Endothelial cell of umbilical vein (primary cell): ENCODE measurements around the gene RRAGD. TPM values are rescaled to one million over a fixed set of nuclear protein-coding genes. Genes with fewer than 3 reads are reported as not detected.

Source experiments
- BruUV-seq: library from RNA; stranded (reverse); fragments of 400-500 nt; replicated peaks from 2 replicates; lab custom pipeline; 2021; lab: Mats Ljungman, UMichigan
- CTCF ChIA-PET: fragments of 300-600, 350-600 bp; sonication (Branson Sonifier 250); formaldehyde crosslinking; loops from one replicate; lab custom pipeline; 2021; ENCODE audit warnings: antibody characterized with exemption, inconsistent platforms; lab: Charles Lee
- POLR2A ChIA-PET: fragments of 300-600, 350-600 bp; sonication (Branson Sonifier 250); formaldehyde crosslinking; loops from one replicate; lab custom pipeline; 2021; ENCODE audit warnings: antibody characterized with exemption, inconsistent platforms; lab: Charles Lee
- DNase-seq: peaks from one replicate; pipeline ENCODE4 v3.0.0-alpha.2; 2011; ENCODE audit warnings: low read depth, low spot score
- FAIRE-seq: peaks from 2 replicates; lab custom pipeline; 2011; peaks lifted over from hg19 to GRCh38; lab: Jason Lieb, UNC
- H2AFZ ChIP-seq: 2 replicates; pipeline ENCODE4 v1.6.0; 2012; ENCODE audit warnings: low read depth, low read length, control low read depth, inconsistent platforms
- H3K27ac ChIP-seq: 2 replicates; pipeline ENCODE4 v1.5.1; 2011; ENCODE audit warnings: low read depth, mild to moderate bottlenecking, control low read depth, low read length, moderate library complexity; ENCODE audit not compliant: insufficient read depth
- H3K27me3 ChIP-seq, 2 experiments: 2 replicates each; pipeline versions ENCODE4 v1.6.0 to v1.6.1; 2011; ENCODE audit warnings: low read length in 2 of 2, mixed read lengths in 1 of 2; ENCODE audit not compliant: control insufficient read depth in 2 of 2, insufficient read depth in 2 of 2
- H3K36me3 ChIP-seq, 2 experiments: 2 replicates in 1 of 2; 3 replicates in 1 of 2; pipeline ENCODE4 v1.5.1; 2011; ENCODE audit warnings: low read length in 2 of 2, mild to moderate bottlenecking in 1 of 2, moderate library complexity in 1 of 2; ENCODE audit not compliant: control insufficient read depth in 2 of 2, insufficient read depth in 2 of 2; ENCODE audit errors: extremely low read depth in 1 of 2
- H3K4me1 ChIP-seq: 3 replicates; pipeline ENCODE4 v1.5.1; 2011; ENCODE audit warnings: mild to moderate bottlenecking, low read length; ENCODE audit not compliant: control insufficient read depth, insufficient read depth; ENCODE audit errors: extremely low read depth
- H3K4me2 ChIP-seq: 2 replicates; pipeline ENCODE4 v1.6.1; 2011; ENCODE audit warnings: low read length, control low read depth, mixed read lengths; ENCODE audit not compliant: insufficient read depth
- H3K4me3 ChIP-seq, 3 experiments: fragments of 200-600 bp in 1 of 3; sonication (generic), shearing (Covaris generic) in 1 of 3; replicated peaks in 1 of 3; 2 replicates each; pipeline ENCODE4 v1.5.1; 2011 to 2016; ENCODE audit warnings: control low read depth in 3 of 3, low read length in 3 of 3, mild to moderate bottlenecking in 2 of 3, inconsistent platforms in 1 of 3, low read depth in 1 of 3, moderate library complexity in 1 of 3; ENCODE audit not compliant: insufficient read depth in 1 of 3
- H3K79me2 ChIP-seq: 2 replicates; pipeline ENCODE4 v1.6.0; 2012; ENCODE audit warnings: low read length, inconsistent platforms; ENCODE audit not compliant: control insufficient read depth, insufficient read depth
- H3K9ac ChIP-seq: replicated peaks from 2 replicates; pipeline ENCODE3; 2011; ENCODE audit warnings: low read length, control low read depth; ENCODE audit not compliant: insufficient read depth; ENCODE audit errors: extremely low read depth
- H3K9me1 ChIP-seq: replicated peaks from 3 replicates; pipeline ENCODE4 v1.6.0; 2011; ENCODE audit warnings: mild to moderate bottlenecking, low read length; ENCODE audit not compliant: control insufficient read depth, insufficient read depth; ENCODE audit errors: extremely low read depth
- H3K9me3 ChIP-seq: replicated peaks from 2 replicates; pipeline ENCODE4 v1.5.1; 2012; ENCODE audit warnings: low read length, inconsistent platforms; ENCODE audit not compliant: control insufficient read depth, insufficient read depth
- H4K20me1 ChIP-seq: replicated peaks from 2 replicates; pipeline ENCODE3; 2011; ENCODE audit warnings: mild to moderate bottlenecking, low read length; ENCODE audit not compliant: control insufficient read depth, insufficient read depth; ENCODE audit errors: extremely low read depth
- EZH2 ChIP-seq: IDR thresholded peaks from 2 replicates; pipeline ENCODE4 v1.6.1; 2012; ENCODE audit warnings: borderline replicate concordance, low read depth, mild to moderate bottlenecking, moderate library complexity, low read length, inconsistent platforms; ENCODE audit not compliant: severe bottlenecking
- FOS ChIP-seq: IDR thresholded peaks from 2 replicates; pipeline ENCODE4 v1.6.1; 2011; ENCODE audit warnings: mild to moderate bottlenecking, low read length, moderate library complexity, borderline replicate concordance; ENCODE audit not compliant: insufficient read depth
- GATA2 ChIP-seq: IDR thresholded peaks from 2 replicates; pipeline ENCODE4 v1.7.0; 2011; ENCODE audit warnings: low read depth, mild to moderate bottlenecking, moderate library complexity, mixed read lengths, low read length; ENCODE audit not compliant: insufficient read length, insufficient read depth
- JUN ChIP-seq: IDR thresholded peaks from 2 replicates; pipeline ENCODE4 v1.6.1; 2011; ENCODE audit warnings: borderline replicate concordance, low read depth; ENCODE audit not compliant: insufficient read length, insufficient read depth
- POLR2AphosphoS5 ChIP-seq: IDR thresholded peaks from 2 replicates; pipeline ENCODE4 v1.6.1; 2012; ENCODE audit warnings: low read depth, mild to moderate bottlenecking, control low read depth, low read length, moderate library complexity; ENCODE audit not compliant: insufficient read depth
- dilution Hi-C: fragments of 300-500 bp; cut with MboI; formaldehyde crosslinking; loops from one replicate; pipeline ENCODE4 v1.15.0; 2019; ENCODE audit warnings: low sequenced_read_pairs; ENCODE audit not compliant: extremely low pct_ligation_motif_present
- intact Hi-C: fragments of 100-400 bp; cut with micrococcal nuclease; formaldehyde crosslinking; loops from one replicate; pipeline ENCODE4 v1.10.0; 2022
- polyA plus RNA-seq, 4 experiments: library from polyadenylated mRNA; depleted of rRNA in 3 of 4; stranded (reverse) in 3 of 4; unstranded in 1 of 4; fragments of >200 nt; gene quantifications; 2 replicates each; pipeline versions ENCODE4 v1.2.1 to v1.2.3, GENCODE V29; 2011 to 2012; ENCODE audit warnings: missing spikeins in 1 of 4
- total RNA-seq: library from RNA; stranded (reverse); gene quantifications from 2 replicates; pipeline ENCODE4 v1.2.3, GENCODE V29; 2021
- TF ChIP-seq, protein P1 (sequence below), 2 donors: IDR thresholded peaks; 1 replicate in 1 of 2; 2 replicates in 1 of 2; pipeline ENCODE4 v1.5.1; 2011; ENCODE audit warnings: low read length in 2 of 2, mild to moderate bottlenecking in 2 of 2, moderate library complexity in 2 of 2, control low read depth in 1 of 2, inconsistent platforms in 1 of 2, low read depth in 1 of 2; ENCODE audit not compliant: insufficient read depth in 1 of 2; ENCODE audit errors: extremely low read depth in 1 of 2

RRAGD gene
- total and polyA plus RNA-seq, 2 donors (not counting 3 experiments of a cell fraction or from before 2014, with no cell fraction given), result 0.07 to 2.0 TPM

DNA sequence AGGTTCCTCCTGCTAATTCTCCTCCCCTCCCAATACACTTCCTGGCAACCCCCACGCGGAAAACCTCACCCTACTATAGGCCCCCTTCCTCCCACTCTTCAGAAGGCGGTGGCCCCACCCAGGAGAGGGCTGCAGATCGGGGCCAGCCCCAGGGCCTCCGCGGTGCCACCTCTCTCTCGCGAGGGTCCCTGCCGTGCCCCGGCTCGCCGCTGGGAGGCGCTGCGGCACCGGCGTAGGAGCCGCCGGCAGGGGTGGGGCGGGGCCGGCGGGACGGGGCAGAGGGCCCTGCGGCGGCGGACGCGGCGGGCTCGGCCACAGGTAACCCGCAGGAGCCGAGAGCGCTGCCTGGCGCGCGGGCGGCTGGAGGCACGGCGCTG lies 20.8 kb upstream of the RRAGD start, which contains the start of gene ANKRD6:
Gene ANKRD6, plus strand, starts transcription at position 278 of the 377 bp plus-strand sequence. CDS start 133,825 bp downstream, outside the sequence.
- Histone ChIP-seq H3K79me2 (no peaks in the 10 kb centered on the region), H3K9ac (no peak within 1 kb of the TSS), H3K9me3 (no peaks in the 10 kb centered on the region), H3K27me3 (peaks cover 2 to 7% of the 10 kb centered on the region in 2 experiments), H4K20me1 (no peaks in the 10 kb centered on the region), H3K4me1 (peaks cover 18% of the 10 kb centered on the region), H3K9me1 (no peaks in the 10 kb centered on the region), H3K4me2 (peak within 1 kb of the TSS; percentile 59), H3K4me3 (peak within 1 kb of the TSS; percentile 26 to 64 (median 52)), H3K27ac (no peak within 1 kb of the TSS), H3K36me3 (no peaks in the 10 kb centered on the region), H2AFZ (peak within 1 kb of the TSS; percentile 92)
- FAIRE-seq (peak; percentile 63), DNase-seq (peak; percentile 37)
- intact Hi-C loops, result loop anchor here (1.0 to 10.0 kb wide), 3 partner anchors 177 to 1042 kb away; partner anchors contain the start of gene MDN1
- dilution Hi-C loops, result no loop called here
- no TSS peak for BruUV-seq
- ChIA-PET POLR2A (no interaction called here), CTCF (interaction anchor here (0.6 to 2.0 kb wide), 24 partner anchors 8 to 1059 kb away, joined by 3 to 40 read pairs (median 4); partner anchors contain the start of genes LYRM2, PM20D2 and RRAGD)
- TF ChIP-seq GATA2, result no peak
- TF ChIP-seq, protein P1, sequence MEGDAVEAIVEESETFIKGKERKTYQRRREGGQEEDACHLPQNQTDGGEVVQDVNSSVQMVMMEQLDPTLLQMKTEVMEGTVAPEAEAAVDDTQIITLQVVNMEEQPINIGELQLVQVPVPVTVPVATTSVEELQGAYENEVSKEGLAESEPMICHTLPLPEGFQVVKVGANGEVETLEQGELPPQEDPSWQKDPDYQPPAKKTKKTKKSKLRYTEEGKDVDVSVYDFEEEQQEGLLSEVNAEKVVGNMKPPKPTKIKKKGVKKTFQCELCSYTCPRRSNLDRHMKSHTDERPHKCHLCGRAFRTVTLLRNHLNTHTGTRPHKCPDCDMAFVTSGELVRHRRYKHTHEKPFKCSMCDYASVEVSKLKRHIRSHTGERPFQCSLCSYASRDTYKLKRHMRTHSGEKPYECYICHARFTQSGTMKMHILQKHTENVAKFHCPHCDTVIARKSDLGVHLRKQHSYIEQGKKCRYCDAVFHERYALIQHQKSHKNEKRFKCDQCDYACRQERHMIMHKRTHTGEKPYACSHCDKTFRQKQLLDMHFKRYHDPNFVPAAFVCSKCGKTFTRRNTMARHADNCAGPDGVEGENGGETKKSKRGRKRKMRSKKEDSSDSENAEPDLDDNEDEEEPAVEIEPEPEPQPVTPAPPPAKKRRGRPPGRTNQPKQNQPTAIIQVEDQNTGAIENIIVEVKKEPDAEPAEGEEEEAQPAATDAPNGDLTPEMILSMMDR (IDR thresholded peaks at IDR 0.05; ENCODE audit: extremely low read depth in 1 of 2, insufficient read depth in 1 of 2, low read depth in 1 of 2, low read length in 2 of 2), result peak; percentile 80 to 82

DNA sequence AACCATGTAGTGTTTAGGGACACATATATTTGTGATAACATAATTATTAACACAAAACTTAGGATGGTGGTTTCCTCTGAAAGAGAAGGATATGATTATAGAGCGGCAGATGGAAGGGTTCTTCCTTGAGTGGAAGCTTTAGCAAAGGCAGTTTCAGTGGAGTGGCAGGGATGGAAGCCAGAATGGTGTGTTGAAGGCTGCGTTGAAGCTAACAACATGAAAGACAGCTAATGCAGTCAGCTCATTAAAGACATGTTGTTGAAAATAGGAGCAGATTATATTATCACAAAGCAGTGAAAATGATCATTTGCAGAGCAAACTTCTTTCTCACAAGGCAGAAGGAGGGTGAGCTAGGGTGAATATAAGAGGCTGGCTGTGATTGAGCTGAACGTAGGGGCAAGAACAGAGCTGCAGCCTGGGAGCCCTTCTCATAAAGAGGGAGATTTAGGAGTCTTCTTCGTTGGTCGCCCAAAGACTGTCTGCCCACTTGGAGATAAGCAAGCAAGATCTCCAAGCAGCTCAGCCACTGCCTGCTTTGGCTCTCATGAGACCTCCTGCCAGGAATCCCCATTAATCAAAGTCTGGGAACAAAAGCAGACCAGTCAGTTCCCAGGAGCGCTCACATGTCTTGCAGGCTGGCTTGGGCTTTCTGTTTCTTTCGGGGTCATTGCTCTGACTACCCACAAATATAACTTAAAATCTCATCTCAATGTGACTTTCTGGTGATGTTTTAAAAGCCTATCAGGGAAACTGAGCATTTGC lies 18.3 kb upstream of the RRAGD start:
- no peak overlapping the region for H3K4me2 ChIP-seq
- no peak overlapping the region for H2AFZ ChIP-seq
- CTCF ChIA-PET, result interaction anchor here (0.6 to 2.2 kb wide), 7 partner anchors 13 to 448 kb away, joined by 3 to 7 read pairs (median 3); no protein-coding TSS in a partner anchor
- POLR2A ChIA-PET, result no interaction called here
- H3K36me3 ChIP-seq, result no peaks in the 10 kb centered on the region
- no TSS peak for BruUV-seq
- no peak overlapping the region for H3K9ac ChIP-seq
- no peaks in the 10 kb centered on the region for H4K20me1 ChIP-seq
- no peak for TF ChIP-seq EZH2
- TF ChIP-seq FOS, result no peak
- TF ChIP-seq JUN, result no peak
- TF ChIP-seq, protein P1 (IDR thresholded peaks at IDR 0.05; ENCODE audit: extremely low read depth in 1 of 2, insufficient read depth in 1 of 2, low read depth in 1 of 2, low read length in 2 of 2), result no peak
- TF ChIP-seq GATA2, result no peak
- no peak for TF ChIP-seq POLR2AphosphoS5
- dilution Hi-C loops, result no loop called here
- H3K4me3 ChIP-seq, result no peak overlapping the region
- H3K9me3 ChIP-seq, result no peaks in the 10 kb centered on the region
- no peak overlapping the region for H3K27ac ChIP-seq
- FAIRE-seq (no peak), DNase-seq (no peak)
- H3K4me1 ChIP-seq, result peaks cover 7% of the 10 kb centered on the region
- H3K27me3 ChIP-seq, result peaks cover 5 to 7% of the 10 kb centered on the region in 2 experiments
- H3K9me1 ChIP-seq, result no peaks in the 10 kb centered on the region
- intact Hi-C loops, result loop anchor here (10.0 kb wide), 2 partner anchors 384 to 1044 kb away; partner anchors contain the start of gene MDN1
- H3K79me2 ChIP-seq, result no peaks in the 10 kb centered on the region
